CD1c-positive myeloid dendritic cell (primary cell): Measurements from ENCODE around the gene NPC2.

Source experiments
- DNase-seq: peaks from one replicate; pipeline ENCODE4 v3.0.0-alpha.2; 2016; ENCODE audit errors: extremely low spot score

The NPC2 gene

DNA sequence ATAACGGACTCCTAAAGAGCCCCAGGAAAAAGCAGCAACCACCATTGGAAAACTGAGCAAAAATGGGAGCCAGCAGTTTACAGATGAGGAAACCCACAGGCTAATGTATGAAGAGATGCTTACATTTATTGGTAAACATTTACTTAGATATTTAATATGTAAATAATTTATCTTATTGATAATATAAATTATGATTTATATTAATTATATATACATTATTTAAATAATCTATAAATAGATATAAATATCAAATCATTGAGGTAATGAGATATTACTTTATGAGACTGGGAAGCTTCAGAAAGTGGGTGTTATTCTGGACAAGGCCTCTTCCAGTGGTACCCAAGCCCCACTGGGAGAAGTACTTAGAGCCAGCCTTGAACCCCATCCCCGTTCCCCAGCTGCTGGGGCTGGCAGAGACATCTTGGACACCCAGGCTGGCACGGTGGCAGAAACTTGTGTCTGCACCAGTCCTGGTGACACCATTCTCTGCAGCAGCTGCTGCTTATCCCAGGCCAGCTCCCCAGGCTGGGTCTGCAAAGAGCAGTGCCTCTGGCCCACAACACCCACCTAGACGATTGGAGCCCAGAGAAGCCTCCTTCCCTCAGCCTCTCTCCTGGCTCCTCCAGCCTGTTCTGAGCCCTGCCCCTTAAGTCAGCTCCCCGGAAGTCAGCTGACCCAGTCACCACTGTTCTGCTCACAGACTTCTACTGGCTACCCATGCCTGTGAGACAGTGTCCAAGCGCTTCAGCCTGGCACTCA lies 26.4 kb upstream of the NPC2 start:
- DNase-seq: no peak

GRCh38 chr14:74518221-74518620 lies 25.1 kb upstream of the NPC2 start:
- DNase-seq: no peak

DNA sequence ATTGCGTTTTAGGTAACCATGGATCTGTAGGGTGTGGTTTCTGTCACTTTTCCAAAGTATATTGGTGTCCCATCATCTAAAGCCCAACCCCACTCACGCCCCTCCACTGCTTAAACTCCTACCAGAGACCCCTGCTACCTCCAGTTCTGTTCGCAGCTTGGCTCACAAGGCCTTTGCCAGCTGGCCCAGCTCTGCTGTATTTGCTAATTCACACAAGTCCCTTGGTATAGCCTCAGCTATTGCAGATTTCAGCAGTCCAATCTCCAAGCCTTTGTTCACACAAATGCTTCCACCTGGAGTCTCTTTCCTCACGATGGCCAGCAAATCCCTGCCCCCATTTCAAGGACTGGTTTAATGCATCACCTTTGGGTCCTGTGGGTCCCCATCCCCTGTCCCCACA lies 24.6 kb upstream of the NPC2 start:
- no peak for DNase-seq

DNA sequence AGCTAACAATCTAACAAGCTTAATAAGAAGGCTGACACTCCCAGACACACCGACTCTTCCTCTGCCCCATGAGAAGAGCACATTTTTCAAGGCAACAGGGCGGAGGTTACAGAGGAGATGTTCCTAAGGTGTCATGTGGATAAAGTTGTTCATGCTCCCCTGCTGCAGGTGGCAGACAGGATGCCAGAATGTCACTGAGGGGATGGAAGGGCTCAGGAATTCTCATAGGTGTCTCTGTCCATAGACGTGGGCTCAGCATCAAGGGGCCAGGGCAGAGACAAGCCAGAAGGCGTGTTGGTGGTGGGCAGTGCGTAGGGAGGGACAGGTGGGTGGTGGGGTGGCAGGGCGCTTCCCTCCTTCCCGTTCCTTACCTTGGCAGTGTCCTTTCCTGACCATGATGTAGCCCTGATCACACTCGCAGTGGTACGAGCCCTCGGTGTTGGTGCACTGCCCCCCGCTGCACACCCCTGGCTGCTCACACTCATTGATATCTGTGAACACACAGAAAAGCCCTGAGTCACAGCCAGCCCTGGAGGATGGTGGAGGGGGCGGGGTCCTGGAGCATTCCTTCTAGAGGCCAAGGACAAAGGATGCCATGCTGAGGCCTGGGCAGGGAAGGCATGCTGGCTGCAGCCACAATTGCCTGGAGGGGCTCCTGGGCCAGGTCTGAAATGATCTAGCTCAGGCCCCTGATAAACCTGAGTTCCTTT lies 23.5 kb upstream of the NPC2 start:
- no peak for DNase-seq

GRCh38 chr14:74515891-74516412 lies 22.8 kb upstream of the NPC2 start:
- DNase-seq: no peak

- peak; percentile 10 for DNase-seq
Observed at GRCh38 chr14:74514471-74514941, 21.4 kb upstream of the NPC2 start.

DNA sequence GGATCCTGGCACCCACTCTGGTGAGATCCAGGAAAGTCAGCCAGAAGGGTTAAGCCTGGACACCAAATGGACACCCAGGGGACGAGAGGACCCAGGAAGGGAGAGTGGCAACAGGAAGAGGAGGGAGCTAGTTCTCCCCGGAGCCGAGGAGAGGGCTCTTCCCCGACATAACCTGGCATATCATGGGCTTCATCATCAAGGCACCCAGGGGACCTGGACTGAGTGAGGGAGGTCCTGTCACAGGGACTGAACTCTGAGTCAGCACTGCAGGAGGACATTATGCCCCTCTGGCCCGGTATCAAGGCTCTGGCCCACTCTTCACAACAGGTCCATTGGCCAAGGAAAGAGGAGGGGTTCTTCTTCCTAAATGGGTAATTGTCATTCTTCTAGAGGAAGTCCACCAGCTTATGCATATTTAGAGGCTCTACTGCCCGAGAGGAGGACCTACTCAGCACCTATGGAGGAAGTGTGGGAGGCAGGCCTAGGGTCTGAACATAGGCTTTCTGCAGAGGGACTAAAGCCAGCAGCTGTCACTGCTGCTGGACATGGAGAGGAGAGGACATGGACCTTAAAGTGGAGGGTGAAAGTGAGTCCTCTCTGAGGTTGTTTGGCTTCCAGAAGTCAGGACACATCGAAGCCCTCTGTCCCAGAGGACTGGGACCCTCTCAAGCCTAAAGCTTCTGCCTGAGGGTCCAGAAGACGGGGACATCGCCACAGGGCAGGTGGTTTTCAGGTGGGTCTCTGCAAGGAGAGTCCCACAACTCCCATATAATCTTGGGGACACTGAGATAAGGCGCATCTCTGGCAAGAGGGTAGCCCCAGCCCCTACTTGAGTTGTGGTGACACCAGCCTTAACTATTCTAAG lies 19.1 kb upstream of the NPC2 start:
- DNase-seq: peak; percentile 44

GRCh38 chr14:74510959-74511409 lies 17.9 kb upstream of the NPC2 start:
- DNase-seq: peak; percentile 28

- DNase-seq: no peak
Observed at GRCh38 chr14:74510223-74510931, 17.3 kb upstream of the NPC2 start.

GRCh38 chr14:74509587-74510222 lies 16.6 kb upstream of the NPC2 start:
- no peak for DNase-seq

- no peak for DNase-seq
Observed at GRCh38 chr14:74508844-74509428, 15.8 kb upstream of the NPC2 start.

DNA sequence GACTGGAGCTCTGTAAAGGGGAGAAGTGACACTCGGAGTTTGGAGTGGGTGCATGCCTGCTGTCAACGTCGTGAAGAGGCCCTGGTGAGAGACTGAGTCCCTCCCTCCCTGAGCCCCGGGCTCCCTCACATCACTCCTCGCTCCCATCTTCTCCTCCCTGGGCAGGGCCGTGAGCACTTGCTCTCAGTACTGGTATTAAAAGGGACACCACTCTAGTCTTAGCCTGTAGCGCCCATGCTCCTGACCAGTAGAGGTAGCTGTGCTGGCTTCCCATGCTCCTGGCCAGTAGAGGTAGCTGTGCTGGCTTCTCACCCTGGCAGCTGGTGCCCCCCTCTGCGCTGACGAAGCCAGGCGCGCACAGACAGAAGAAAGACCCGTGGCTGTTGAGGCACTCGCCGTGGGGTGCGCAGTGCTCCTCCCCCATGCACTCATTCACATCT lies 15.2 kb upstream of the NPC2 start:
- DNase-seq: no peak

- no peak for DNase-seq
Observed at GRCh38 chr14:74507840-74508239, 14.7 kb upstream of the NPC2 start.

DNA sequence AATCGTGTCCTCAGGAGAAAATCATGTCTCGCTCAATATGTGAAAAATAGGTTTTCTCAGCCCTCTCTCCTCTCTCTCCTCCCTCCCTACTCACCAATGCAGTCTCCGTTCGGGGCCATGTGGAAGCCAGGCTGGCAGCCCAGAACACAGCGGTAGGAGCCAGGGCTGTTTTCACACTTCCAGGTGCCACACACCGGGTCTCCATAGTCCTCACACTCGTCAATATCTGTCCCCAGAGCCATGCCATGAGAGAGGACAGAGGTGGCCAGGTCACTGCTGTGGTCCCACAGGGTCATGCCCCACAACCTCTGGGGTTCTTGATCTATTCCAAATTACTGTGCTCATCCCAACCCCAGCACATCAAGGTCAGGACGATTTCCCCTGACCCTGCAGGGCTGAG lies 14.0 kb upstream of the NPC2 start:
- no peak for DNase-seq

- DNase-seq: no peak
Observed at GRCh38 chr14:74506411-74506851, 13.3 kb upstream of the NPC2 start.

GRCh38 chr14:74505831-74506230 lies 12.7 kb upstream of the NPC2 start:
- no peak for DNase-seq

DNA sequence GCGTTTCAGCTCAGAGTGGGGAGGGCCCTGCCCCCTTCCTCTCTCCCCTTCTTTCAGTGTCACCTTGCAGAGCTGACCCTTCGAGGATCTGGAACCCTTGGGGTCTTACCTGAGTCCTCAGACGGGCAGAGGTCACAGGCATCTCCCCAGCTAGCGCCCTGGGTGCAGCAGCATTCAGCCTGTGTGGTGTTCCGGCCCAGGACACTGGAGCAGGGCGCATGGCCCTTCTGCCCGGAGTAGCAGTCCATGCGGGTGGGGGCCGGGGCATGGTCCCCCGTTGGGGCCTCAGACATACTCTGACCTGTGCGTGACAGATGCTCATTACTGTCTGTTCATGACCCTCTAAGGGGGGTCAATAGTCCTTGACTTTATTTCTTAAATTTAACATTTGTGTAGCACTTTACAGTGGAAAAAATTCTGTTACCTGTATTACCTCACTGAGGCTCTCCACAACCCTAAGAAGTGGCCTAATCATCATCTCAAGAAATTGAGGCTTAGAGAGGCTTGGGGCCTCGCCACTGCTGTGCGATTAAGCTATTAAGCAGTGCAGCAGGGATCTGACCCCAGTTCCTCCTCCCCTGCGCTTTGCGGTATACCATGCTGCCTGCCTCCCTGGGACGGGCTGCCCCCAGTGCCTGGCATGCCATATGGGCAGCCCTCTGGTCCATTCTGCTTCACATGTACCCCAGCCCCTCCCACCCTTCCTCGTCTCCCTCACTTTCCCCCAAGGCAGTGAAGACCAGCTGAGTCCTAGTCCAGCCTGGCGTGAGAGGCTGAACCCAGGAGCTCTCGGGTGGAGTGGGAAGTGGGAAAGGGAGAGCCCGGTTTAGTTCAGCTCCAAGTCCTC lies 12.0 kb upstream of the NPC2 start:
- no peak for DNase-seq

- no peak for DNase-seq
Observed at GRCh38 chr14:74504412-74504811, 11.3 kb upstream of the NPC2 start.

- no peak for DNase-seq
Observed at GRCh38 chr14:74503938-74504335, 10.8 kb upstream of the NPC2 start.
